Mucosa of descending colon (tissue), 3 donors: Measurements from ENCODE around the gene LRP1B. TPM values are rescaled to one million over a fixed set of nuclear protein-coding genes. Genes with fewer than 3 reads are reported as not detected.

ENCODE experiments used
- ATAC-seq: fragments of 200-7000 bp; cut with Tn5 transposase; one replicate; pipeline ENCODE4 v1.9.1; 2020; ENCODE audit warnings: mild to moderate bottlenecking, moderate library complexity
- DNase-seq, 3 donors: peaks; one replicate each; pipeline ENCODE4 v3.0.0-alpha.2; 2020
- H3K36me3 ChIP-seq: fragments of 200-600 bp; one replicate; pipeline ENCODE4 v1.8.0; 2021; ENCODE audit warnings: low read depth, mild to moderate bottlenecking
- H3K4me1 ChIP-seq: fragments of 200-600 bp; one replicate; pipeline ENCODE4 v1.8.0; 2021; ENCODE audit warnings: low read depth, mild to moderate bottlenecking
- H3K4me3 ChIP-seq: fragments of 200-600 bp; one replicate; pipeline ENCODE4 v1.8.0; 2021; ENCODE audit warnings: mild to moderate bottlenecking
- H3K9me3 ChIP-seq: fragments of 200-600 bp; one replicate; pipeline ENCODE4 v1.8.0; 2021; ENCODE audit warnings: mild to moderate bottlenecking
- CTCF ChIP-seq: fragments of 200-600 bp; IDR thresholded peaks from one replicate; pipeline ENCODE4 v1.8.0; 2022; ENCODE audit warnings: antibody characterized with exemption, mild to moderate bottlenecking
- intact Hi-C, 2 donors: fragments of 100-400 bp; cut with DNase I in 1 of 2; cut with micrococcal nuclease in 1 of 2; formaldehyde crosslinking; loops; one replicate each; pipeline versions ENCODE4 v1.11.0 to v1.11.1; 2022; cut with DNase I, micrococcal nuclease
- total RNA-seq, 3 donors: library from RNA; stranded (reverse); fragmentation: NEBNext Ultra II Directional in 2 of 3; extraction: Animal tissue kit (Norgen Biotek cat#: 25700) in 2 of 3; gene quantifications; one replicate each; pipeline versions ENCODE4 v1.2.1 to v1.2.4, GENCODE V29; 2021 to 2023
- donor health status: DM: no; HTN: no; CAD: no; lungs with moderate emphysema.
- donor health status: DM: no; HTN: no; CAD: no.
- donor health status: DM: no; HTN: yes; CAD: no.

Gene LRP1B
- total RNA-seq, 3 donors from 2014 or later = 0.12 to 1.6 (median 0.20) TPM

GRCh38 chr2:140701726-140702125, 1429.1 kb downstream of the LRP1B start:
- Histone ChIP-seq H3K4me3 (no peak overlapping the region), H3K9me3 (no peaks in the 10 kb centered on the region), H3K36me3 (no peaks in the 10 kb centered on the region), H3K4me1 (no peaks in the 10 kb centered on the region)
- DNase-seq (no peak), ATAC-seq (no peak)
- intact Hi-C loops = no loop called here
- TF ChIP-seq CTCF = no peak

GRCh38 chr2:140698636-140699035, 1432.2 kb downstream of the LRP1B start:
- Histone ChIP-seq H3K9me3 (no peaks in the 10 kb centered on the region), H3K4me3 (no peak overlapping the region), H3K4me1 (no peaks in the 10 kb centered on the region), H3K36me3 (no peaks in the 10 kb centered on the region)
- DNase-seq = no peak
- intact Hi-C loops = no loop called here
- TF ChIP-seq CTCF = no peak
- ATAC-seq = no peak

- H3K4me3 ChIP-seq = no peak overlapping the region
- no peak for TF ChIP-seq CTCF
- no peaks in the 10 kb centered on the region for H3K4me1 ChIP-seq
- H3K36me3 ChIP-seq = no peaks in the 10 kb centered on the region
- intact Hi-C loops = no loop called here
- no peaks in the 10 kb centered on the region for H3K9me3 ChIP-seq
- peak in 1 of 3 donors; percentile 22 for DNase-seq
- no peak for ATAC-seq
Measured at GRCh38 chr2:140696449-140696848, 1434.4 kb downstream of the LRP1B start.

- TF ChIP-seq CTCF = no peak
- ATAC-seq = no peak
Measured at GRCh38 chr2:140695155-140695554, 1435.7 kb downstream of the LRP1B start.

GRCh38 chr2:140687825-140688224, 1443.0 kb downstream of the LRP1B start:
- DNase-seq = no peak
- intact Hi-C loops = no loop called here
- peak; percentile 40 for ATAC-seq

More at GRCh38 chr2:140695155-140695554, 1435.7 kb downstream of the LRP1B start:
- DNase-seq = no peak
- Histone ChIP-seq H3K4me1 (no peaks in the 10 kb centered on the region), H3K4me3 (no peak overlapping the region), H3K9me3 (no peaks in the 10 kb centered on the region), H3K36me3 (no peaks in the 10 kb centered on the region)
- intact Hi-C loops = no loop called here

More at GRCh38 chr2:140687825-140688224, 1443.0 kb downstream of the LRP1B start:
- Histone ChIP-seq H3K9me3 (no peaks in the 10 kb centered on the region), H3K4me1 (no peaks in the 10 kb centered on the region), H3K36me3 (no peaks in the 10 kb centered on the region), H3K4me3 (no peak overlapping the region)
- no peak for TF ChIP-seq CTCF
